Non-pigmented ciliary epithelial cell (primary cell): Measurements from ENCODE around the gene ZNF557.

ENCODE experiments used
- DNase-seq: peaks from one replicate; pipeline ENCODE4 v3.0.0-alpha.2; 2010; ENCODE audit warnings: low read depth

Gene ZNF557

GRCh38 chr19:7074705-7075282 is 5.3 kb downstream of the ZNF557 start:
- no peak for DNase-seq

- DNase-seq: no peak
Observed at GRCh38 chr19:7076151-7076550, 6.6 kb downstream of the ZNF557 start.

GRCh38 chr19:7078008-7078407 is 8.5 kb downstream of the ZNF557 start:
- no peak for DNase-seq

GRCh38 chr19:7083076-7083956 is 13.8 kb downstream of the ZNF557 start:
- no peak for DNase-seq

- DNase-seq: no peak
Observed at GRCh38 chr19:7088999-7089398, 19.5 kb downstream of the ZNF557 start.

GRCh38 chr19:7098096-7098495 is 28.6 kb downstream of the ZNF557 start:
- DNase-seq: no peak

GRCh38 chr19:7098701-7099596 is 29.4 kb downstream of the ZNF557 start:
- DNase-seq: peak; percentile 51

GRCh38 chr19:7099597-7099921 is 30.1 kb downstream of the ZNF557 start:
- DNase-seq: no peak

- DNase-seq: no peak
Observed at GRCh38 chr19:7101498-7102253, 32.2 kb downstream of the ZNF557 start.

- no peak for DNase-seq
Observed at GRCh38 chr19:7104747-7105447, 35.4 kb downstream of the ZNF557 start.

- DNase-seq: no peak
Observed at GRCh38 chr19:7106711-7107657, 37.5 kb downstream of the ZNF557 start.

- DNase-seq: no peak
Observed at GRCh38 chr19:7109678-7110289, 40.3 kb downstream of the ZNF557 start.

- no peak for DNase-seq
Observed at GRCh38 chr19:7112675-7113074, 43.2 kb downstream of the ZNF557 start.

- DNase-seq: no peak
Observed at GRCh38 chr19:7113233-7113632, 43.7 kb downstream of the ZNF557 start.

GRCh38 chr19:7115721-7116120 is 46.2 kb downstream of the ZNF557 start:
- no peak for DNase-seq

- no peak for DNase-seq
Observed at GRCh38 chr19:7117248-7117647, 47.7 kb downstream of the ZNF557 start.

- DNase-seq: no peak
Observed at GRCh38 chr19:7119582-7119981, 50.1 kb downstream of the ZNF557 start.

GRCh38 chr19:7120499-7120898 is 51.0 kb downstream of the ZNF557 start:
- DNase-seq: no peak

- DNase-seq: no peak
Observed at GRCh38 chr19:7122701-7123100, 53.2 kb downstream of the ZNF557 start.

- no peak for DNase-seq
Observed at GRCh38 chr19:7124782-7125181, 55.3 kb downstream of the ZNF557 start.
